SU-DHL-6 (cell line): Measurements from ENCODE around the gene CHRNB4.

Experiments
- H2AFZ ChIP-seq: fragments of 200-600 bp; sonication (generic); 2 replicates; pipeline ENCODE4 v1.6.1; 2014; ENCODE audit warnings: low read depth, mild to moderate bottlenecking, moderate library complexity, mixed read lengths, antibody characterized with exemption, low read length; ENCODE audit not compliant: severe bottlenecking
- H3F3A ChIP-seq: fragments of 200-600 bp; shearing (Covaris generic); 2 replicates; pipeline ENCODE4 v1.6.0; 2016; ENCODE audit warnings: antibody characterized with exemption, mild to moderate bottlenecking; ENCODE audit not compliant: insufficient read depth
- H3K27ac ChIP-seq: fragments of 200-600 bp; sonication (generic); 2 replicates; pipeline ENCODE4 v1.5.1; 2016; ENCODE audit warnings: low read depth, mild to moderate bottlenecking, low read length, moderate library complexity, mixed read lengths
- H3K27me3 ChIP-seq: fragments of 200-600 bp; sonication (generic), shearing (Covaris generic); 2 replicates; pipeline ENCODE4 v1.6.0; 2014; ENCODE audit warnings: mild to moderate bottlenecking, low read length
- H3K36me3 ChIP-seq: fragments of 200-600 bp; sonication (generic); 2 replicates; pipeline ENCODE4 v1.6.1; 2014; ENCODE audit warnings: mild to moderate bottlenecking, low read length, mixed read lengths
- H3K4me2 ChIP-seq: fragments of 300-600, 200-600 bp; shearing (Covaris generic), sonication (generic); 2 replicates; pipeline ENCODE4 v1.6.0; 2014; ENCODE audit warnings: low read length, low read depth, mild to moderate bottlenecking; ENCODE audit not compliant: poor library complexity, severe bottlenecking
- H3K4me3 ChIP-seq: fragments of 200-600 bp; sonication (generic); 2 replicates; pipeline ENCODE4 v1.5.1; 2014; ENCODE audit warnings: antibody characterized with exemption, low read length, mild to moderate bottlenecking, mixed read lengths; ENCODE audit not compliant: insufficient read depth, poor library complexity, severe bottlenecking
- H3K79me2 ChIP-seq: fragments of 200-600 bp; sonication (generic); 2 replicates; pipeline ENCODE4 v1.6.1; 2014; ENCODE audit warnings: mild to moderate bottlenecking, low read length, moderate library complexity; ENCODE audit not compliant: insufficient read depth
- H3K9ac ChIP-seq: fragments of 200-600 bp; sonication (generic); 2 replicates; pipeline ENCODE4 v1.7.0; 2014; ENCODE audit warnings: mild to moderate bottlenecking, low read length
- H3K9me2 ChIP-seq: fragments of 200-600 bp; sonication (generic); replicated peaks from 2 replicates; pipeline ENCODE4 v1.6.1; 2014; ENCODE audit warnings: low read length; ENCODE audit not compliant: insufficient read depth
- H3K9me3 ChIP-seq: fragments of 200-600 bp; sonication (generic); 2 replicates; pipeline ENCODE4 v1.6.1; 2014; ENCODE audit warnings: low read length, mixed read lengths; ENCODE audit not compliant: insufficient read depth
- H4K20me1 ChIP-seq: fragments of 200-600 bp; sonication (generic); 2 replicates; pipeline ENCODE4 v1.6.1; 2014; ENCODE audit warnings: low read depth, mild to moderate bottlenecking, antibody characterized with exemption, low read length, moderate library complexity, mixed read lengths
- CTCF ChIP-seq: fragments of 200-600 bp; sonication (generic); IDR thresholded peaks from one replicate; pipeline ENCODE4 v1.5.1; 2017; ENCODE audit warnings: antibody characterized with exemption, mild to moderate bottlenecking, low read length, moderate library complexity; ENCODE audit not compliant: insufficient read depth, poor library complexity, severe bottlenecking
- EZH2phosphoT487 ChIP-seq: fragments of 200-600 bp; sonication (generic), shearing (Covaris generic); conservative IDR thresholded peaks from 2 replicates; pipeline ENCODE4 v1.6.1; 2018; ENCODE audit warnings: mild to moderate bottlenecking, antibody characterized with exemption, low read length, moderate library complexity, mixed read lengths

Gene CHRNB4

GRCh38 chr15:78629716-78630065, 11.3 kb downstream of the CHRNB4 start:
- no peaks in the 10 kb centered on the region for H3F3A ChIP-seq
- no peaks in the 10 kb centered on the region for H3K36me3 ChIP-seq
- no peaks in the 10 kb centered on the region; the same call in 1 of the 2 replicates for H3K9me3 ChIP-seq
- H3K27ac ChIP-seq: no peak overlapping the region
- no peaks in the 10 kb centered on the region for H3K27me3 ChIP-seq
- no peaks in the 10 kb centered on the region for H3K79me2 ChIP-seq
- no peak overlapping the region for H3K4me2 ChIP-seq
- no peak overlapping the region for H2AFZ ChIP-seq
- no peak overlapping the region for H3K4me3 ChIP-seq
- H3K9me2 ChIP-seq: no peaks in the 10 kb centered on the region
- no peak overlapping the region for H3K9ac ChIP-seq
- no peaks in the 10 kb centered on the region for H4K20me1 ChIP-seq
- TF ChIP-seq EZH2phosphoT487 (no peak), CTCF (no peak)

- Histone ChIP-seq H3K9ac (no peak overlapping the region), H3K4me3 (no peak overlapping the region), H3K4me2 (no peak overlapping the region), H2AFZ (no peak overlapping the region), H3K27me3 (no peaks in the 10 kb centered on the region), H3K79me2 (no peaks in the 10 kb centered on the region), H3F3A (no peaks in the 10 kb centered on the region), H4K20me1 (no peaks in the 10 kb centered on the region), H3K36me3 (no peaks in the 10 kb centered on the region), H3K9me3 (no peaks in the 10 kb centered on the region; the same call in 1 of the 2 replicates), H3K9me2 (no peaks in the 10 kb centered on the region), H3K27ac (no peak overlapping the region)
- TF ChIP-seq CTCF: no peak
- no peak for TF ChIP-seq EZH2phosphoT487
Observed at GRCh38 chr15:78629031-78629715, 11.8 kb downstream of the CHRNB4 start.

GRCh38 chr15:78628227-78628626, 12.8 kb downstream of the CHRNB4 start:
- H2AFZ ChIP-seq: no peak overlapping the region
- H3K4me2 ChIP-seq: no peak overlapping the region
- H3K9ac ChIP-seq: no peak overlapping the region
- H3K9me3 ChIP-seq: no peaks in the 10 kb centered on the region; the same call in 1 of the 2 replicates
- H4K20me1 ChIP-seq: no peaks in the 10 kb centered on the region
- no peaks in the 10 kb centered on the region for H3K79me2 ChIP-seq
- no peaks in the 10 kb centered on the region for H3K36me3 ChIP-seq
- H3F3A ChIP-seq: no peaks in the 10 kb centered on the region
- no peak overlapping the region for H3K27ac ChIP-seq
- no peaks in the 10 kb centered on the region for H3K9me2 ChIP-seq
- no peak overlapping the region for H3K4me3 ChIP-seq
- no peak for TF ChIP-seq EZH2phosphoT487
- TF ChIP-seq CTCF: no peak
- H3K27me3 ChIP-seq: no peaks in the 10 kb centered on the region
